ENCODE data around the gene KL. TPM values are rescaled to one million over a fixed set of nuclear protein-coding genes. Genes with fewer than 3 reads are reported as not detected.
A peak's percentile ranks its signal among the peaks of the same experiment; 100 is the strongest.

Gene KL
- total RNA-seq (2022), result not detected in 2 replicates
- not detected for Bru-seq, nascent RNA
- percentile 2 among the genes with signal in this experiment for BruChase-seq, experiment 1, labeled RNA remaining after a 6-hour chase
- BruChase-seq, experiment 2, labeled RNA remaining after a 2-hour chase, result not detected
- long read RNA-seq, result 0 reads

GRCh38 chr13:33016414-33017322, at the start of gene KL:
TSS of gene KL (plus strand) at chr13:33016423. CDS start at chr13:33016441, 18 bp downstream.
- ChIA-PET CTCF (no interaction called here), POLR2A (no interaction called here)
- Mint-ChIP-seq H3K9me3 (ENCODE audit: unreplicated experiment) (no peaks in the 10 kb centered on the region), H3K27me3 (ENCODE audit: insufficient read depth, unreplicated experiment) (peaks cover 44% of the 10 kb centered on the region), H3K36me3 (ENCODE audit: insufficient read depth, unreplicated experiment) (no peaks in the 10 kb centered on the region), H3K4me3 (ENCODE audit: unreplicated experiment) (no peak within 1 kb of the TSS), H3K4me1 (ENCODE audit: insufficient read depth, unreplicated experiment) (no peaks in the 10 kb centered on the region), H3K27ac (ENCODE audit: low read depth, unreplicated experiment) (no peak within 1 kb of the TSS)
- TF ChIP-seq CTCF (IDR thresholded peaks at IDR 0.05; ENCODE audit: unreplicated experiment), result no peak
- no TSS peak for BruUV-seq (replicated peaks)
- DNase-seq (ENCODE audit: unreplicated experiment), result no peak
- intact Hi-C loops (cut with micrococcal nuclease), result no loop called here

- CTCF ChIA-PET, result no interaction called here
- intact Hi-C loops (cut with micrococcal nuclease), result no loop called here
- no TSS peak for BruUV-seq (replicated peaks)
- no peak for DNase-seq (ENCODE audit: unreplicated experiment)
- TF ChIP-seq CTCF (IDR thresholded peaks at IDR 0.05; ENCODE audit: unreplicated experiment), result no peak
- POLR2A ChIA-PET, result no interaction called here
- no peak overlapping the region for H3K4me3 Mint-ChIP-seq (ENCODE audit: unreplicated experiment)
- H3K9me3 Mint-ChIP-seq (ENCODE audit: unreplicated experiment), result no peaks in the 10 kb centered on the region
- no peaks in the 10 kb centered on the region for H3K4me1 Mint-ChIP-seq (ENCODE audit: insufficient read depth, unreplicated experiment)
- no peaks in the 10 kb centered on the region for H3K36me3 Mint-ChIP-seq (ENCODE audit: insufficient read depth, unreplicated experiment)
- no peak overlapping the region for H3K27ac Mint-ChIP-seq (ENCODE audit: low read depth, unreplicated experiment)
- H3K27me3 Mint-ChIP-seq (ENCODE audit: insufficient read depth, unreplicated experiment), result no peaks in the 10 kb centered on the region
Observed at GRCh38 chr13:32967584-32968182, 48.5 kb upstream of the KL start.

GRCh38 chr13:32968316-32968715, 47.9 kb upstream of the KL start:
- no TSS peak for BruUV-seq (replicated peaks)
- intact Hi-C loops (cut with micrococcal nuclease), result no loop called here
- no peak for DNase-seq (ENCODE audit: unreplicated experiment)

More at GRCh38 chr13:32968316-32968715, 47.9 kb upstream of the KL start:
- no peak for TF ChIP-seq CTCF (IDR thresholded peaks at IDR 0.05; ENCODE audit: unreplicated experiment)
- H3K9me3 Mint-ChIP-seq (ENCODE audit: unreplicated experiment), result no peaks in the 10 kb centered on the region
- H3K27ac Mint-ChIP-seq (ENCODE audit: low read depth, unreplicated experiment), result no peak overlapping the region
- H3K4me1 Mint-ChIP-seq (ENCODE audit: insufficient read depth, unreplicated experiment), result no peaks in the 10 kb centered on the region
- no peaks in the 10 kb centered on the region for H3K27me3 Mint-ChIP-seq (ENCODE audit: insufficient read depth, unreplicated experiment)
- CTCF ChIA-PET, result no interaction called here
- POLR2A ChIA-PET, result no interaction called here
- no peaks in the 10 kb centered on the region for H3K36me3 Mint-ChIP-seq (ENCODE audit: insufficient read depth, unreplicated experiment)
- H3K4me3 Mint-ChIP-seq (ENCODE audit: unreplicated experiment), result no peak overlapping the region

Measured in MCF 10A (cell line).